Measurements from ENCODE around the gene PBX1.

GRCh38 chr1:164660775-164661174 lies 101.8 kb downstream of the PBX1 start:
- TF ChIP-seq, protein P1, sequence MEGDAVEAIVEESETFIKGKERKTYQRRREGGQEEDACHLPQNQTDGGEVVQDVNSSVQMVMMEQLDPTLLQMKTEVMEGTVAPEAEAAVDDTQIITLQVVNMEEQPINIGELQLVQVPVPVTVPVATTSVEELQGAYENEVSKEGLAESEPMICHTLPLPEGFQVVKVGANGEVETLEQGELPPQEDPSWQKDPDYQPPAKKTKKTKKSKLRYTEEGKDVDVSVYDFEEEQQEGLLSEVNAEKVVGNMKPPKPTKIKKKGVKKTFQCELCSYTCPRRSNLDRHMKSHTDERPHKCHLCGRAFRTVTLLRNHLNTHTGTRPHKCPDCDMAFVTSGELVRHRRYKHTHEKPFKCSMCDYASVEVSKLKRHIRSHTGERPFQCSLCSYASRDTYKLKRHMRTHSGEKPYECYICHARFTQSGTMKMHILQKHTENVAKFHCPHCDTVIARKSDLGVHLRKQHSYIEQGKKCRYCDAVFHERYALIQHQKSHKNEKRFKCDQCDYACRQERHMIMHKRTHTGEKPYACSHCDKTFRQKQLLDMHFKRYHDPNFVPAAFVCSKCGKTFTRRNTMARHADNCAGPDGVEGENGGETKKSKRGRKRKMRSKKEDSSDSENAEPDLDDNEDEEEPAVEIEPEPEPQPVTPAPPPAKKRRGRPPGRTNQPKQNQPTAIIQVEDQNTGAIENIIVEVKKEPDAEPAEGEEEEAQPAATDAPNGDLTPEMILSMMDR (IDR thresholded peaks at IDR 0.05) = no peak
- no peak for TF ChIP-seq POLR2A (IDR thresholded peaks at IDR 0.05)

Measured in esophagus squamous epithelium (tissue), 4 donors.